ES-I3 (cell line): ENCODE results near the gene PHF5A.
"Not testable (repeated sequence)": the region's sequence is repeated elsewhere in the genome, so short reads cannot be mapped to it uniquely, and the experiment has no call there.

ENCODE experiments used
- H3K36me3 ChIP-seq: 2 replicates; pipeline ENCODE4 v1.6.1; 2013; ENCODE audit warnings: mild to moderate bottlenecking, low read length, control low read depth, moderate library complexity; ENCODE audit not compliant: insufficient read depth
- H3K4me1 ChIP-seq: 2 replicates; pipeline ENCODE4 v1.6.1; 2013; ENCODE audit warnings: mild to moderate bottlenecking, control low read depth, low read length; ENCODE audit not compliant: insufficient read depth
- H3K9ac ChIP-seq: 2 replicates; pipeline ENCODE4 v1.6.1; 2013; ENCODE audit warnings: low read depth, mild to moderate bottlenecking, low read length, moderate library complexity
- H3K9me3 ChIP-seq: 2 replicates; pipeline ENCODE4 v1.6.1; 2013; ENCODE audit warnings: mild to moderate bottlenecking, low read length, moderate library complexity; ENCODE audit not compliant: control insufficient read depth, insufficient read depth

The PHF5A gene

GRCh38 chr22:41479671-41480396 is 11.3 kb upstream of the PHF5A start:
- Histone ChIP-seq H3K4me1 (peaks cover 20% of the 10 kb centered on the region), H3K9ac (no peak overlapping the region), H3K36me3 (peaks cover 3% of the 10 kb centered on the region; the same call in 1 of the 2 replicates), H3K9me3 (no peaks in the 10 kb centered on the region)

GRCh38 chr22:41478891-41479521 is 10.5 kb upstream of the PHF5A start:
- Histone ChIP-seq H3K9me3 (no peaks in the 10 kb centered on the region), H3K36me3 (peaks cover 3% of the 10 kb centered on the region; the same call in 1 of the 2 replicates), H3K9ac (no peak overlapping the region), H3K4me1 (peaks cover 20% of the 10 kb centered on the region)

- no peaks in the 10 kb centered on the region for H3K36me3 ChIP-seq
- H3K4me1 ChIP-seq = peaks cover 20% of the 10 kb centered on the region
- H3K9me3 ChIP-seq = no peaks in the 10 kb centered on the region
- H3K9ac ChIP-seq = no peak overlapping the region
Observed at GRCh38 chr22:41478473-41478872, 10.0 kb upstream of the PHF5A start.

- no peaks in the 10 kb centered on the region for H3K36me3 ChIP-seq
- no peaks in the 10 kb centered on the region for H3K9me3 ChIP-seq
- H3K4me1 ChIP-seq = peaks cover 2% of the 10 kb centered on the region
- no peak overlapping the region for H3K9ac ChIP-seq
Observed at GRCh38 chr22:41474872-41475451, 6.5 kb upstream of the PHF5A start.

- H3K36me3 ChIP-seq = peaks cover 4% of the 10 kb centered on the region; the same call in 1 of the 2 replicates
- H3K9ac ChIP-seq = no peak overlapping the region
- peaks cover 5% of the 10 kb centered on the region for H3K4me1 ChIP-seq
Observed at GRCh38 chr22:41471568-41471967, 3.1 kb upstream of the PHF5A start.

GRCh38 chr22:41470886-41471285 is 2.4 kb upstream of the PHF5A start:
- no peaks in the 10 kb centered on the region for H3K9me3 ChIP-seq

More at GRCh38 chr22:41471568-41471967, 3.1 kb upstream of the PHF5A start:
- no peaks in the 10 kb centered on the region for H3K9me3 ChIP-seq

GRCh38 chr22:41469218-41469851 is 843 bp upstream of the PHF5A start:
- Histone ChIP-seq H3K4me1 (peaks cover 5% of the 10 kb centered on the region), H3K9me3 (no peaks in the 10 kb centered on the region), H3K9ac (peak overlapping the region; percentile 91), H3K36me3 (peaks cover 21% of the 10 kb centered on the region)

More at GRCh38 chr22:41470886-41471285, 2.4 kb upstream of the PHF5A start:
- no peak overlapping the region for H3K9ac ChIP-seq
- H3K36me3 ChIP-seq = peaks cover 10% of the 10 kb centered on the region
- H3K4me1 ChIP-seq = peaks cover 5% of the 10 kb centered on the region

- Histone ChIP-seq H3K36me3 (peaks cover 33% of the 10 kb centered on the region), H3K9ac (no peak overlapping the region), H3K4me1 (no peaks in the 10 kb centered on the region), H3K9me3 (no peaks in the 10 kb centered on the region)
Observed at GRCh38 chr22:41461901-41462300, 6.6 kb downstream of the PHF5A start.

GRCh38 chr22:41460071-41460470 is 8.4 kb downstream of the PHF5A start:
- H3K9ac ChIP-seq = not testable (repeated sequence)
- peaks cover 23% of the 10 kb centered on the region for H3K36me3 ChIP-seq

GRCh38 chr22:41459431-41459830 is 9.1 kb downstream of the PHF5A start:
- Histone ChIP-seq H3K36me3 (peaks cover 17% of the 10 kb centered on the region), H3K9me3 (no peaks in the 10 kb centered on the region)

More at GRCh38 chr22:41460071-41460470, 8.4 kb downstream of the PHF5A start:
- H3K4me1 ChIP-seq, H3K9me3 ChIP-seq: not testable (repeated sequence)

GRCh38 chr22:41458161-41458728 is 10.2 kb downstream of the PHF5A start:
- Histone ChIP-seq H3K9ac (no peak overlapping the region), H3K4me1 (no peaks in the 10 kb centered on the region), H3K36me3 (peaks cover 10% of the 10 kb centered on the region), H3K9me3 (no peaks in the 10 kb centered on the region)

More at GRCh38 chr22:41459431-41459830, 9.1 kb downstream of the PHF5A start:
- no peaks in the 10 kb centered on the region for H3K4me1 ChIP-seq
- H3K9ac ChIP-seq = no peak overlapping the region

- no peaks in the 10 kb centered on the region for H3K4me1 ChIP-seq
- H3K36me3 ChIP-seq = peaks cover 5% of the 10 kb centered on the region; the same call in 1 of the 2 replicates
Observed at GRCh38 chr22:41448189-41448808, 20.2 kb downstream of the PHF5A start.

GRCh38 chr22:41447435-41448188 is 20.9 kb downstream of the PHF5A start:
- Histone ChIP-seq H3K9me3 (no peaks in the 10 kb centered on the region), H3K4me1 (no peaks in the 10 kb centered on the region), H3K9ac (peak overlapping the region; percentile 98), H3K36me3 (peaks cover 5% of the 10 kb centered on the region; the same call in 1 of the 2 replicates)

More at GRCh38 chr22:41448189-41448808, 20.2 kb downstream of the PHF5A start:
- H3K9me3 ChIP-seq = no peaks in the 10 kb centered on the region
- peak overlapping the region; percentile 98 for H3K9ac ChIP-seq
